Prostate gland (tissue), 2 donors: Measurements from ENCODE around the gene CAMK2N1.

Source experiments
- POLR2A ChIP-seq: fragments of 450-650 bp; IDR thresholded peaks from one replicate; pipeline ENCODE4 v1.6.1; 2016; ENCODE audit warnings: antibody characterized with exemption, mild to moderate bottlenecking
- POLR2AphosphoS5 ChIP-seq: sonication (generic); formaldehyde crosslinking; IDR thresholded peaks from one replicate; pipeline ENCODE4 v1.6.1; 2017; ENCODE audit warnings: antibody characterized with exemption
- TF ChIP-seq, protein P1 (sequence below), 4 experiments: fragments of 200-600 bp in 2 of 4; fragments of 450-650 bp in 2 of 4; sonication (generic) in 2 of 4; IDR thresholded peaks; 1 replicate in 3 of 4; 2 replicates in 1 of 4; pipeline ENCODE4 v1.5.1; 2016 to 2019; ENCODE audit warnings: antibody characterized with exemption in 4 of 4, mild to moderate bottlenecking in 2 of 4, moderate library complexity in 2 of 4

DNA sequence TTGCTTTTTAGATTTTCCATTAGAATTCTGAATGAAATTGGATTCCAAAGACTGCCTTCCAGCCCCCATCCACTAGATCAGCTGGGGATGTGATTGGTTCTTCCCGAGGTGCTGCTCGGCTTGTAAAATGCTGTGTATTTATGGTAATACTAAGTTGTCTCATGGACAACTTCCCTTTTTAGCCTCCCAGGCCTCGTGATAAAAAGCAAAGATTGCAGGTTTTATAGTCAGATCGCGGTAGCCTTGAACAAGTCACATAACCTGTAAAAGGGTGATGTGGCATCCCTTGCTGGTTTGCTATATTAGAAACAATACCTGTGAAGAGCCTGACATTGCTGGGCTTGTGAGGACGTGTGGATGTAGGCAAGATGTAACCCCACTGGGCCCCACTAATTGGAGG lies 11.5 kb upstream of the CAMK2N1 start:
- TF ChIP-seq, protein P1, sequence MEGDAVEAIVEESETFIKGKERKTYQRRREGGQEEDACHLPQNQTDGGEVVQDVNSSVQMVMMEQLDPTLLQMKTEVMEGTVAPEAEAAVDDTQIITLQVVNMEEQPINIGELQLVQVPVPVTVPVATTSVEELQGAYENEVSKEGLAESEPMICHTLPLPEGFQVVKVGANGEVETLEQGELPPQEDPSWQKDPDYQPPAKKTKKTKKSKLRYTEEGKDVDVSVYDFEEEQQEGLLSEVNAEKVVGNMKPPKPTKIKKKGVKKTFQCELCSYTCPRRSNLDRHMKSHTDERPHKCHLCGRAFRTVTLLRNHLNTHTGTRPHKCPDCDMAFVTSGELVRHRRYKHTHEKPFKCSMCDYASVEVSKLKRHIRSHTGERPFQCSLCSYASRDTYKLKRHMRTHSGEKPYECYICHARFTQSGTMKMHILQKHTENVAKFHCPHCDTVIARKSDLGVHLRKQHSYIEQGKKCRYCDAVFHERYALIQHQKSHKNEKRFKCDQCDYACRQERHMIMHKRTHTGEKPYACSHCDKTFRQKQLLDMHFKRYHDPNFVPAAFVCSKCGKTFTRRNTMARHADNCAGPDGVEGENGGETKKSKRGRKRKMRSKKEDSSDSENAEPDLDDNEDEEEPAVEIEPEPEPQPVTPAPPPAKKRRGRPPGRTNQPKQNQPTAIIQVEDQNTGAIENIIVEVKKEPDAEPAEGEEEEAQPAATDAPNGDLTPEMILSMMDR (IDR thresholded peaks at IDR 0.05) = no peak
- TF ChIP-seq POLR2A = no peak
- TF ChIP-seq POLR2AphosphoS5 = no peak
